ENCODE results near the gene ALPK1.

GRCh38 chr4:112325530-112325929 is 28.4 kb downstream of the ALPK1 start:
- TF ChIP-seq POLR2A (IDR thresholded peaks at IDR 0.05; ENCODE audit: low read length) (no peak), GATA1 (IDR thresholded peaks at IDR 0.05; ENCODE audit: low read depth, low read length) (no peak)
